ENCODE measurements around the gene ATP6V1B1.

The ATP6V1B1 gene

DNA sequence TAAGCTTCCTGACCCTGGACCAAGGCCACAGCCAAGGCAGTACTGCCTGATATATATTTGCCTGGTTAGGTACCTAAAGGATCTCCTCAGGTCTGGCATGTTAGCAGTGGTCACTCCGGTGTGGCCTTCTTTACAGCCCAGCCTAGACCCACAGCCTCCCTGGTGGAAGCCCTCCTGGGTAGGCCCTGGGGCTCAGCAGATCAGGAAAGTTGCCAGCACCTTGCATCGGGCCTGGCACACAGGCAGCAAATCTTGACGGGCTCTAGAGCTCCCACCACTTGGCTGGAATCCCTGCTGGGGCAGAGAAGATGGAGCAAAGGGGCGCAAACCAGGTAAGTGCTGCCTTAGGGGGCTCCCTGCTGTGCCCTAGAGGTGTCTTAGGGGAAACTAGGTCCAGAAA is 40.9 kb upstream of the ATP6V1B1 start:
- DNase-seq (ENCODE audit: extremely low spot score), result no peak
- TF ChIP-seq L3MBTL2 (conservative IDR thresholded peaks at IDR 0.05) (no peak), ELF4 (IDR thresholded peaks at IDR 0.05) (no peak)
- TF ChIP-seq, protein P1, sequence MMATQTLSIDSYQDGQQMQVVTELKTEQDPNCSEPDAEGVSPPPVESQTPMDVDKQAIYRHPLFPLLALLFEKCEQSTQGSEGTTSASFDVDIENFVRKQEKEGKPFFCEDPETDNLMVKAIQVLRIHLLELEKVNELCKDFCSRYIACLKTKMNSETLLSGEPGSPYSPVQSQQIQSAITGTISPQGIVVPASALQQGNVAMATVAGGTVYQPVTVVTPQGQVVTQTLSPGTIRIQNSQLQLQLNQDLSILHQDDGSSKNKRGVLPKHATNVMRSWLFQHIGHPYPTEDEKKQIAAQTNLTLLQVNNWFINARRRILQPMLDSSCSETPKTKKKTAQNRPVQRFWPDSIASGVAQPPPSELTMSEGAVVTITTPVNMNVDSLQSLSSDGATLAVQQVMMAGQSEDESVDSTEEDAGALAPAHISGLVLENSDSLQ (IDR thresholded peaks at IDR 0.05), result no peak
- ChIA-PET POLR2A (no interaction called here), CTCF (no interaction called here)

GRCh38 chr2:70895249-70895648 is 40.5 kb upstream of the ATP6V1B1 start:
- ChIA-PET POLR2A (no interaction called here), CTCF (interaction anchor here (0.6 to 1.1 kb wide), 2 partner anchors 10 to 24 kb away, joined by 3 read pairs; no protein-coding TSS in a partner anchor)
- DNase-seq (ENCODE audit: extremely low spot score), result no peak
- no peak for TF ChIP-seq LEF1 (IDR thresholded peaks at IDR 0.05; ENCODE audit: borderline replicate concordance)
- TF ChIP-seq ARNT (IDR thresholded peaks at IDR 0.05), result no peak
- no peak for TF ChIP-seq SP1 (IDR thresholded peaks at IDR 0.05)
- TF ChIP-seq FOXK2 (IDR thresholded peaks at IDR 0.05), result no peak
- TF ChIP-seq CTBP1 (IDR thresholded peaks at IDR 0.05; ENCODE audit: borderline replicate concordance), result no peak
- no peak for TF ChIP-seq TARDBP (IDR thresholded peaks at IDR 0.05)
- TF ChIP-seq NFRKB (IDR thresholded peaks at IDR 0.05), result no peak
- no peak for TF ChIP-seq HDGF (IDR thresholded peaks at IDR 0.05; ENCODE audit: borderline replicate concordance)
- TF ChIP-seq FOXM1 (IDR thresholded peaks at IDR 0.05; ENCODE audit: borderline replicate concordance), result no peak
- no peak for TF ChIP-seq BHLHE40 (IDR thresholded peaks at IDR 0.05; ENCODE audit: borderline replicate concordance)
- TF ChIP-seq, protein P1 (IDR thresholded peaks at IDR 0.05), result no peak
- TF ChIP-seq FOXA1 (IDR thresholded peaks at IDR 0.05), result no peak
- no peak for TF ChIP-seq ELF4 (IDR thresholded peaks at IDR 0.05)
- no peak for TF ChIP-seq L3MBTL2 (conservative IDR thresholded peaks at IDR 0.05)

GRCh38 chr2:70895998-70896764 is 39.5 kb upstream of the ATP6V1B1 start:
- ChIA-PET CTCF (interaction anchor here (0.6 to 1.1 kb wide), 2 partner anchors 11 to 25 kb away, joined by 3 read pairs; no protein-coding TSS in a partner anchor), POLR2A (no interaction called here)
- no peak for TF ChIP-seq LEF1 (IDR thresholded peaks at IDR 0.05; ENCODE audit: borderline replicate concordance)
- no peak for TF ChIP-seq FOXA1 (IDR thresholded peaks at IDR 0.05)
- no peak for TF ChIP-seq ARNT (IDR thresholded peaks at IDR 0.05)
- TF ChIP-seq ZNF384 (IDR thresholded peaks at IDR 0.05), result no peak
- TF ChIP-seq NFRKB (IDR thresholded peaks at IDR 0.05), result no peak
- DNase-seq (ENCODE audit: extremely low spot score), result no peak

GRCh38 chr2:70896765-70897202 is 38.9 kb upstream of the ATP6V1B1 start:
- ChIA-PET CTCF (no interaction called here), POLR2A (no interaction called here)
- no peak for TF ChIP-seq TARDBP (IDR thresholded peaks at IDR 0.05)
- TF ChIP-seq LEF1 (IDR thresholded peaks at IDR 0.05; ENCODE audit: borderline replicate concordance), result no peak
- no peak for TF ChIP-seq CTBP1 (IDR thresholded peaks at IDR 0.05; ENCODE audit: borderline replicate concordance)
- no peak for TF ChIP-seq FOXA1 (IDR thresholded peaks at IDR 0.05)
- TF ChIP-seq HDGF (IDR thresholded peaks at IDR 0.05; ENCODE audit: borderline replicate concordance), result no peak
- no peak for TF ChIP-seq FOXM1 (IDR thresholded peaks at IDR 0.05; ENCODE audit: borderline replicate concordance)
- TF ChIP-seq BHLHE40 (IDR thresholded peaks at IDR 0.05; ENCODE audit: borderline replicate concordance), result no peak
- TF ChIP-seq SUZ12 (IDR thresholded peaks at IDR 0.05), result no peak
- no peak for TF ChIP-seq L3MBTL2 (conservative IDR thresholded peaks at IDR 0.05)
- TF ChIP-seq ARNT (IDR thresholded peaks at IDR 0.05), result no peak
- TF ChIP-seq SP1 (IDR thresholded peaks at IDR 0.05), result no peak
- no peak for TF ChIP-seq FOXK2 (IDR thresholded peaks at IDR 0.05)
- TF ChIP-seq ELF4 (IDR thresholded peaks at IDR 0.05), result no peak
- no peak for TF ChIP-seq ZNF384 (IDR thresholded peaks at IDR 0.05)
- no peak for TF ChIP-seq NFRKB (IDR thresholded peaks at IDR 0.05)
- TF ChIP-seq, protein P1 (IDR thresholded peaks at IDR 0.05), result no peak
- DNase-seq (ENCODE audit: extremely low spot score), result no peak

DNA sequence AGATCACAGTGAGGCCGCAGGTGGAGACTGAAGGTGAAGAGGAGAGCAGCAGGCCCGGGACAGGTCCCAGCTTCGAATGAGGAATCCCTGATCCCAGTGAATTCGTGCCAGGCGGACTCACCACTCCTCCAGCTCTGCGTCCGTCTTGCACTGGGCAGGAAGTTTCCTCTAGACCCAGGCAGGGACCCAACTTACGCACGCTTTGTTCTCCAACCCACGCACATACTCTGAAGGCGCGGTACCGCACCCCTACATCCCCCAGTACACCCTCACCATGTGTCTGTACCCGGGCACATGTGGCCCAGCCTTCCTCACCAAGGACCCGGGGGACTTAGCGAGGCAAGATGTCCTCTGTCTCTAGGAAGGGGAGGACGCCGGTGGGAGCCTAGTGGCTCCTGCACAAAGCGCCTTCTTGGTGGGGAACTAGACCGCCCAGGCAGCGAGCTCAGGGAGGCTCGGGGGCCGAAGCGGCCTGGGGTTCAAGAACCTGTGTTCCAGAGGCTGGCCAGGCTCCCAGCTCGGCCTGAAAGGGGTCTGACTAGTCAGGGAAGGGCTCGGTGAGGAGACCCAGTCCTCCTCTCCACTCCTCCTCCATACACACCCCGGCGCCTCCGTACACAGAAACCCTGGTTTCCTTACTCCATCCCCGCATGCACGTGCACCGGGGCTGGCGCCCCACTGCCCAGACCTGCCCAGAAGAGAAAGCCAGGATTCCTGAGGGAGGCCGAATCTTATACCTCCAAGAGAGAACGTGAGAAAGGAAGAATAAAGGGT is 38.3 kb upstream of the ATP6V1B1 start:
- ChIA-PET CTCF (no interaction called here), POLR2A (no interaction called here)
- no peak for DNase-seq (ENCODE audit: extremely low spot score)
- TF ChIP-seq, protein P1 (IDR thresholded peaks at IDR 0.05), result no peak
- TF ChIP-seq FOXK2 (IDR thresholded peaks at IDR 0.05) (no peak), SP1 (IDR thresholded peaks at IDR 0.05) (no peak), HDGF (IDR thresholded peaks at IDR 0.05; ENCODE audit: borderline replicate concordance) (no peak), ZNF384 (IDR thresholded peaks at IDR 0.05) (no peak), NFRKB (IDR thresholded peaks at IDR 0.05) (no peak), CTBP1 (IDR thresholded peaks at IDR 0.05; ENCODE audit: borderline replicate concordance) (no peak), ARNT (IDR thresholded peaks at IDR 0.05) (no peak), FOXA1 (IDR thresholded peaks at IDR 0.05) (no peak)

Measured in HEK293T (cell line).